GM12878 (cell line): ENCODE data around the gene ATF6. TPM values are rescaled to one million over a fixed set of nuclear protein-coding genes. Genes with fewer than 3 reads are reported as not detected.

Source experiments
- ATAC-seq: fragments of 200-7000 bp; cut with Tn5 transposase; 3 replicates; pipeline ENCODE4 v1.9.1; 2020; ENCODE audit warnings: mild to moderate bottlenecking, moderate library complexity
- BruUV-seq: library from RNA; stranded (reverse); fragments of 400-500 nt; replicated peaks from 2 replicates; lab custom pipeline; 2021; lab: Mats Ljungman, UMichigan
- CTCF ChIA-PET: fragments of 300-600 bp; sonication (Branson Sonifier 250); formaldehyde crosslinking; extraction: SDS; loops from one replicate; lab custom pipeline; 2021; ENCODE audit warnings: inconsistent platforms; lab: Yijun Ruan, JAX
- POLR2A ChIA-PET: fragments of 350-600 bp; formaldehyde crosslinking; extraction: SDS; loops from one replicate; lab custom pipeline; 2021; ENCODE audit warnings: inconsistent platforms; lab: Charles Lee
- RAD21 ChIA-PET: fragments of 300-600 bp; sonication (Branson Sonifier 250); formaldehyde crosslinking; loops from one replicate; lab custom pipeline; 2023; ENCODE audit warnings: antibody characterized with exemption; ENCODE audit not compliant: unreplicated experiment; lab: Charles Lee
- SMC1A ChIA-PET: fragments of 300-600 bp; sonication (Branson Sonifier 250); formaldehyde crosslinking; loops from one replicate; lab custom pipeline; 2023; ENCODE audit not compliant: unreplicated experiment, uncharacterized antibody; lab: Charles Lee
- DNase-seq: peaks from one replicate; pipeline ENCODE4 v3.0.0-alpha.2; 2011; ENCODE audit warnings: low read depth, low spot score
- FAIRE-seq: peaks from 3 replicates; lab custom pipeline; 2011; peaks lifted over from hg19 to GRCh38; lab: Jason Lieb, UNC
- H2AFZ ChIP-seq: 2 replicates; pipeline ENCODE4 v1.6.0; 2011; ENCODE audit warnings: low read depth, low read length, control low read depth; ENCODE audit not compliant: control insufficient read depth
- H3K27ac ChIP-seq: 2 replicates; pipeline ENCODE4 v1.5.1; 2011; ENCODE audit warnings: control low read depth; ENCODE audit not compliant: control insufficient read depth, insufficient read depth
- H3K27me3 ChIP-seq, 2 experiments: replicated peaks in 1 of 2; 2 replicates each; pipeline versions ENCODE4 v1.6.0 to v1.6.1; 2011; ENCODE audit warnings: low read length in 1 of 2; ENCODE audit not compliant: control insufficient read depth in 2 of 2, insufficient read depth in 2 of 2
- H3K36me3 ChIP-seq, 2 experiments: 2 replicates each; pipeline ENCODE4 v1.5.1; 2011; ENCODE audit warnings: low read length in 1 of 2; ENCODE audit not compliant: control insufficient read depth in 2 of 2, insufficient read depth in 2 of 2
- H3K4me1 ChIP-seq: 2 replicates; pipeline ENCODE4 v1.6.1; 2011; ENCODE audit warnings: mild to moderate bottlenecking, low read length, moderate library complexity, mixed read lengths; ENCODE audit not compliant: control insufficient read depth, insufficient read depth
- H3K4me2 ChIP-seq: 2 replicates; pipeline ENCODE4 v1.6.0; 2011; ENCODE audit warnings: control low read depth; ENCODE audit not compliant: control insufficient read depth, insufficient read depth
- H3K4me3 ChIP-seq: fragments of 200-600 bp; sonication (generic); 2 replicates; pipeline ENCODE4 v1.5.1; 2016
- H3K79me2 ChIP-seq: 2 replicates; pipeline ENCODE4 v1.6.0; 2011; ENCODE audit warnings: low read length; ENCODE audit not compliant: control insufficient read depth, insufficient read depth
- H3K9ac ChIP-seq: 2 replicates; pipeline ENCODE4 v1.8.0; 2011; ENCODE audit warnings: low read length, control low read depth, mixed read lengths; ENCODE audit not compliant: control insufficient read depth, insufficient read depth
- H3K9me3 ChIP-seq: replicated peaks from 3 replicates; pipeline ENCODE4 v1.5.1; 2011; ENCODE audit warnings: mild to moderate bottlenecking, low read length; ENCODE audit not compliant: control insufficient read depth, insufficient read depth
- H4K20me1 ChIP-seq: 2 replicates; pipeline ENCODE4 v1.6.0; 2011; ENCODE audit not compliant: control insufficient read depth, insufficient read depth
- DPF2 ChIP-seq: fragments of 450-650 bp; IDR thresholded peaks from 2 replicates; pipeline ENCODE4 v1.6.1; 2017; ENCODE audit warnings: mild to moderate bottlenecking
- E2F4 ChIP-seq: IDR thresholded peaks from 2 replicates; pipeline ENCODE4 v1.6.1; 2012; ENCODE audit warnings: low read depth, low read length, improper control_type of control experiment
- E2F8 ChIP-seq: fragments of 450-650 bp; IDR thresholded peaks from 2 replicates; pipeline ENCODE4 v1.6.1; 2018; ENCODE audit warnings: mild to moderate bottlenecking, low read depth, moderate library complexity; ENCODE audit not compliant: partially characterized antibody
- HDAC2 ChIP-seq: fragments of 200-600 bp; sonication (generic); IDR thresholded peaks from 2 replicates; pipeline ENCODE4 v1.6.1; 2017
- IRF5 ChIP-seq: fragments of 450-650 bp; IDR thresholded peaks from 2 replicates; pipeline ENCODE4 v1.6.1; 2017; ENCODE audit warnings: borderline replicate concordance
- ZNF217 ChIP-seq: fragments of 450-650 bp; IDR thresholded peaks from 2 replicates; pipeline ENCODE4 v1.6.1; 2017; ENCODE audit warnings: antibody characterized with exemption, mild to moderate bottlenecking
- WGBS: methylation state at CpG from one replicate; pipeline ENCODE4 v1.1.6; 2016; ENCODE audit warnings: low lambda C conversion rate; ENCODE audit not compliant: insufficient replicate concordance, insufficient coverage; ENCODE audit errors: missing lambda C conversion rate; 5-methylcytosine and 5-hydroxymethylcytosine counted together
- in situ Hi-C: fragments of 300-500 bp; cut with MboI; formaldehyde crosslinking; loops from 9 replicates; pipeline ENCODE4 v1.14.3; 2018; ENCODE audit warnings: mixed read lengths
- intact Hi-C: fragments of 100-400 bp; cut with micrococcal nuclease; formaldehyde crosslinking; loops from one replicate; pipeline ENCODE4 v1.14.2; 2022; ENCODE audit not compliant: unreplicated experiment
- polyA plus RNA-seq, 11 experiments: library from polyadenylated mRNA; depleted of rRNA in 4 of 11; unstranded in 6 of 11; stranded (reverse) in 5 of 11; fragments of >200 nt; fragmentation: Nextera tagmentation in 4 of 11; fragmentation: Illumina TruSeq in 1 of 11; extraction: Ambion mirVana in 4 of 11; extraction: Trizol in 1 of 11; gene quantifications; 1 replicate in 1 of 11; 2 replicates in 10 of 11; pipeline versions ENCODE4 v1.2.1 to v1.2.3, GENCODE V29; 2011 to 2016; ENCODE audit warnings: inconsistent platforms in 2 of 11, missing spikeins in 2 of 11, low read depth in 1 of 11
- total RNA-seq, 4 experiments: library from RNA; depleted of rRNA in 3 of 4; stranded (reverse); fragments of >200 nt in 3 of 4; fragmentation: Illumina TruSeq in 1 of 4; extraction: Trizol in 1 of 4; gene quantifications; 2 replicates each; pipeline versions ENCODE4 v1.2.1 to v1.2.3, GENCODE V29; 2013 to 2021

Gene ATF6
- total and polyA plus RNA-seq, 10 of the 15 experiments (the other 5 are each of a cell fraction or from before 2014, with no cell fraction given): 7.8 to 24.3 (median 14.7) TPM

GRCh38 chr1:161787355-161787754, 21.2 kb downstream of the ATF6 start:
- Histone ChIP-seq H3K4me1 (peaks cover 6% of the 10 kb centered on the region), H3K9me3 (no peaks in the 10 kb centered on the region), H3K4me2 (no peak overlapping the region), H3K79me2 (peaks cover 4% of the 10 kb centered on the region), H4K20me1 (no peaks in the 10 kb centered on the region), H3K36me3 (peaks cover 5 to 23% of the 10 kb centered on the region in 2 experiments), H3K9ac (no peak overlapping the region), H3K4me3 (no peak overlapping the region), H3K27me3 (no peaks in the 10 kb centered on the region), H3K27ac (no peak overlapping the region), H2AFZ (no peak overlapping the region)
- BruUV-seq: no TSS peak
- ChIA-PET CTCF (interaction anchor here (0.9 kb wide), 1 partner anchor 250 kb away, joined by 4 read pairs; no protein-coding TSS in a partner anchor), SMC1A (no interaction called here), POLR2A (no interaction called here), RAD21 (no interaction called here)
- no peak for ATAC-seq
- intact Hi-C loops: no loop called here
- WGBS: 96% methylated on average over 4 of the region's 4 CpGs
- no peak for TF ChIP-seq E2F4
- no peak for TF ChIP-seq ZNF217
- TF ChIP-seq DPF2: no peak
- TF ChIP-seq IRF5: no peak
- no peak for TF ChIP-seq HDAC2
- TF ChIP-seq E2F8: no peak
- in situ Hi-C loops: loop anchor here (5.0 kb wide), 1 partner anchor 250 kb away; no protein-coding TSS in a partner anchor
- no peak for DNase-seq
- FAIRE-seq: no peak
